Stomach (tissue), 4 donors: ENCODE results near the gene SERINC3.

Source experiments
- CTCF ChIP-seq, 7 experiments: fragments of 450-650 bp in 4 of 7; fragments of 200-600 bp in 3 of 7; sonication (generic) in 3 of 7; IDR thresholded peaks; one replicate each; pipeline ENCODE4 v1.5.1; 2016 to 2019; ENCODE audit warnings: antibody characterized with exemption in 7 of 7, control low read depth in 2 of 7, mild to moderate bottlenecking in 1 of 7
- EP300 ChIP-seq: sonication (generic); formaldehyde crosslinking; IDR thresholded peaks from one replicate; pipeline ENCODE4 v1.6.1; 2017; ENCODE audit warnings: antibody characterized with exemption
- POLR2AphosphoS5 ChIP-seq, 3 donors: sonication (generic); formaldehyde crosslinking; IDR thresholded peaks; one replicate each; pipeline ENCODE4 v1.6.1; 2016; ENCODE audit warnings: antibody characterized with exemption in 3 of 3

- TF ChIP-seq EP300 (no peak), CTCF (IDR thresholded peaks at IDR 0.05) (no peak), POLR2AphosphoS5 (IDR thresholded peaks at IDR 0.05) (no peak)
Measured at GRCh38 chr20:44560229-44560628, 38.4 kb upstream of the SERINC3 start.
